Measurements from ENCODE around the gene EDRF1. TPM values are rescaled to one million over a fixed set of nuclear protein-coding genes. Genes with fewer than 3 reads are reported as not detected.

EDRF1 gene
- total and polyA plus RNA-seq, 2 donors (not counting 1 experiment from before 2014, with no cell fraction given) = 26.1 to 63.0 TPM

DNA sequence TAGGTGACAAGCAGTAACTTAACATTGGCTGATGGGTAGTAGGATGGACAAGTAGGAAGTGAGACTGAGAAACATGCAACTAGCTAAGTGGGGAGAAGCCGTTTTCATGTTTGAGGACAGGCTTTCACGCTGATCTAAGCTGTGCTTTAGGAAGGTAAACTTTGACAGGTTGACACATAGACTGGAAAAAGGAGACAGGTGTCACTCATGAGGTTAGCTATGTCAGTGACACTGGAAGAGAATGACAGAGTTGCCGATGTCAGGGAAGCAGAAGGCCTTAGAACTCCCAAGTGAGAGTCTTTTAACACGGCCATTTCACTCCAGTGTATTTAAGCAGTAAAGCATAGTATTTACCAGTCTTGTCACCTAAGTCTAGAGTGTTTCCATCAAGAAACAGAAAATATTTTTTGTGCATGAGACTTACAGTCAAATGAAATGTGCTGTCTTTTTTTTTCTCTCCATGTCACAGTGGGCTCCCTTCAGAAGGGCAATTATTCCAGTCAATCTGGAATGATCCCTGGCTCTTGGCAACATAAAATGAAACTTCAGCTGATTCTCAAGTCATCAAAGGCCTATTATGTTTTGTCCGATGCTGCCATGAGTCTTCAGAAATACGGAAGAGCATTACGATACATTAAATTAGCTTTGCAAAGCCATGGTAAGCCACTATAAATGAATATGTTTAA lies 20.6 kb downstream of the EDRF1 start:
- Histone ChIP-seq H4K20me1 (ENCODE audit: control insufficient read depth, insufficient read depth, low read length, poor library complexity, severe bottlenecking) (no peaks in the 10 kb centered on the region), H3K4me1 (ENCODE audit: control insufficient read depth in 2 of 2, insufficient read depth in 2 of 2, low read length in 2 of 2) (no peaks in the 10 kb centered on the region), H3K27ac (ENCODE audit: low read length in 2 of 2) (no peak overlapping the region), H3K4me2 (replicated peaks; ENCODE audit: low read depth, low read length, poor library complexity, severe bottlenecking) (no peak overlapping the region), H3K9ac (ENCODE audit: low read length) (no peak overlapping the region), H2AFZ (ENCODE audit: insufficient read depth, low read depth, low read length, poor library complexity, severe bottlenecking) (no peak overlapping the region), H3K27me3 (replicated peaks in 1 of 4; ENCODE audit: control extremely low read depth in 1 of 4, control insufficient read depth in 3 of 4, insufficient read depth in 4 of 4, low read length in 3 of 4) (no peaks in the 10 kb centered on the region), H3K9me3 (ENCODE audit: control extremely low read depth in 1 of 3, control insufficient read depth in 2 of 3, insufficient read depth in 1 of 3, low read length in 2 of 3) (no peaks in the 10 kb centered on the region), H3K79me2 (ENCODE audit: control insufficient read depth, insufficient read depth, low read length) (no peaks in the 10 kb centered on the region), H3K4me3 (ENCODE audit: control extremely low read depth in 1 of 5, extremely low read depth in 1 of 5, insufficient read depth in 1 of 5, low read depth in 2 of 5, low read length in 4 of 5) (no peak overlapping the region), H3K36me3 (replicated peaks in 1 of 2; ENCODE audit: control extremely low read depth in 1 of 2, control insufficient read depth in 1 of 2, extremely low read depth in 1 of 2, insufficient read depth in 2 of 2, low read length in 1 of 2) (peaks cover 8 to 91% of the 10 kb centered on the region in 2 experiments)
- H3K27me3 Mint-ChIP-seq = no peaks in the 10 kb centered on the region
- H3K27ac Mint-ChIP-seq = no peak overlapping the region
- no peak for DNase-seq
- POLR2A ChIA-PET = no interaction called here
- H3K4me1 Mint-ChIP-seq = no peaks in the 10 kb centered on the region
- no peaks in the 10 kb centered on the region for H3K9me3 Mint-ChIP-seq (ENCODE audit: insufficient read depth)
- intact Hi-C loops (cut with micrococcal nuclease) = no loop called here
- CTCF ChIA-PET = no interaction called here
- TF ChIP-seq, protein P1, sequence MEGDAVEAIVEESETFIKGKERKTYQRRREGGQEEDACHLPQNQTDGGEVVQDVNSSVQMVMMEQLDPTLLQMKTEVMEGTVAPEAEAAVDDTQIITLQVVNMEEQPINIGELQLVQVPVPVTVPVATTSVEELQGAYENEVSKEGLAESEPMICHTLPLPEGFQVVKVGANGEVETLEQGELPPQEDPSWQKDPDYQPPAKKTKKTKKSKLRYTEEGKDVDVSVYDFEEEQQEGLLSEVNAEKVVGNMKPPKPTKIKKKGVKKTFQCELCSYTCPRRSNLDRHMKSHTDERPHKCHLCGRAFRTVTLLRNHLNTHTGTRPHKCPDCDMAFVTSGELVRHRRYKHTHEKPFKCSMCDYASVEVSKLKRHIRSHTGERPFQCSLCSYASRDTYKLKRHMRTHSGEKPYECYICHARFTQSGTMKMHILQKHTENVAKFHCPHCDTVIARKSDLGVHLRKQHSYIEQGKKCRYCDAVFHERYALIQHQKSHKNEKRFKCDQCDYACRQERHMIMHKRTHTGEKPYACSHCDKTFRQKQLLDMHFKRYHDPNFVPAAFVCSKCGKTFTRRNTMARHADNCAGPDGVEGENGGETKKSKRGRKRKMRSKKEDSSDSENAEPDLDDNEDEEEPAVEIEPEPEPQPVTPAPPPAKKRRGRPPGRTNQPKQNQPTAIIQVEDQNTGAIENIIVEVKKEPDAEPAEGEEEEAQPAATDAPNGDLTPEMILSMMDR (IDR thresholded peaks at IDR 0.05) = no peak
- TF ChIP-seq EZH2 (IDR thresholded peaks at IDR 0.05; ENCODE audit: borderline replicate concordance, insufficient read depth, low read depth, low read length, poor library complexity, severe bottlenecking) = no peak
- ATAC-seq (ENCODE audit: low read depth) = no peak
- WGBS (ENCODE audit: insufficient coverage) = 96% methylated on average over 5 of the region's 7 CpGs
- H3K4me3 Mint-ChIP-seq = no peak overlapping the region

DNA sequence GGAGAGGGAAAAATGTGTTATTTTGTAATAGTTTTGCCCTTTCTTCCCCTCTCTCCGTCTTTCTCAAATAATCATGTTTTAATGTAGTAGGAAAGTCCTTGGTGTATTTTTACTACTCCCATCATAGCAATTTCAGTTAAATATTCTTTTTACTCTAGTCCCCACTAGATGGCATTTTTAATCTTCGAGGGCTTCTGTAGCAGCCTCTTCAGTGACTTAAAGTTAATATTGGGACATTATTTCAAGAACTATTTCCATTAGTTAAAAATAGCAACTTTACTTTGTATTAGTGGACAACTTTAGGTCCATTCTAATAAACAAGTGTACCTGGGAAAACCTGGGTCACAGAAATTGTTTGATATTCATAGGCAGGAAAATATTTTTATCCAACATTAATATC lies 23.0 kb downstream of the EDRF1 start:
- DNase-seq (no peak), ATAC-seq (ENCODE audit: low read depth) (no peak)
- Histone ChIP-seq H3K79me2 (ENCODE audit: control insufficient read depth, insufficient read depth, low read length) (no peaks in the 10 kb centered on the region), H3K9me3 (ENCODE audit: control extremely low read depth in 1 of 3, control insufficient read depth in 2 of 3, insufficient read depth in 1 of 3, low read length in 2 of 3) (no peaks in the 10 kb centered on the region), H2AFZ (ENCODE audit: insufficient read depth, low read depth, low read length, poor library complexity, severe bottlenecking) (no peak overlapping the region), H3K36me3 (replicated peaks in 1 of 2; ENCODE audit: control extremely low read depth in 1 of 2, control insufficient read depth in 1 of 2, extremely low read depth in 1 of 2, insufficient read depth in 2 of 2, low read length in 1 of 2) (peaks cover 0 to 85% of the 10 kb centered on the region in 2 experiments), H3K4me3 (ENCODE audit: control extremely low read depth in 1 of 5, extremely low read depth in 1 of 5, insufficient read depth in 1 of 5, low read depth in 2 of 5, low read length in 4 of 5) (no peak overlapping the region), H3K4me1 (ENCODE audit: control insufficient read depth in 2 of 2, insufficient read depth in 2 of 2, low read length in 2 of 2) (no peaks in the 10 kb centered on the region), H3K27ac (ENCODE audit: low read length in 2 of 2) (no peak overlapping the region), H3K27me3 (replicated peaks in 1 of 4; ENCODE audit: control extremely low read depth in 1 of 4, control insufficient read depth in 3 of 4, insufficient read depth in 4 of 4, low read length in 3 of 4) (no peaks in the 10 kb centered on the region), H3K9ac (ENCODE audit: low read length) (no peak overlapping the region), H4K20me1 (ENCODE audit: control insufficient read depth, insufficient read depth, low read length, poor library complexity, severe bottlenecking) (no peaks in the 10 kb centered on the region), H3K4me2 (replicated peaks; ENCODE audit: low read depth, low read length, poor library complexity, severe bottlenecking) (no peak overlapping the region)
- POLR2A ChIA-PET = no interaction called here
- intact Hi-C loops (cut with micrococcal nuclease) = no loop called here
- no CpG with 5 or more reads among the region's 2 CpGs for WGBS (ENCODE audit: insufficient coverage)
- no peaks in the 10 kb centered on the region for H3K4me1 Mint-ChIP-seq
- H3K27me3 Mint-ChIP-seq = no peaks in the 10 kb centered on the region
- no peaks in the 10 kb centered on the region for H3K9me3 Mint-ChIP-seq (ENCODE audit: insufficient read depth)
- TF ChIP-seq EZH2 (IDR thresholded peaks at IDR 0.05; ENCODE audit: borderline replicate concordance, insufficient read depth, low read depth, low read length, poor library complexity, severe bottlenecking) = no peak
- TF ChIP-seq, protein P1 (IDR thresholded peaks at IDR 0.05) = no peak
- no peak overlapping the region for H3K4me3 Mint-ChIP-seq
- CTCF ChIA-PET = no interaction called here
- H3K27ac Mint-ChIP-seq = no peak overlapping the region

Measured in B cell (primary cell).